Measurements from ENCODE around the gene MAP3K13.

The MAP3K13 gene

DNA sequence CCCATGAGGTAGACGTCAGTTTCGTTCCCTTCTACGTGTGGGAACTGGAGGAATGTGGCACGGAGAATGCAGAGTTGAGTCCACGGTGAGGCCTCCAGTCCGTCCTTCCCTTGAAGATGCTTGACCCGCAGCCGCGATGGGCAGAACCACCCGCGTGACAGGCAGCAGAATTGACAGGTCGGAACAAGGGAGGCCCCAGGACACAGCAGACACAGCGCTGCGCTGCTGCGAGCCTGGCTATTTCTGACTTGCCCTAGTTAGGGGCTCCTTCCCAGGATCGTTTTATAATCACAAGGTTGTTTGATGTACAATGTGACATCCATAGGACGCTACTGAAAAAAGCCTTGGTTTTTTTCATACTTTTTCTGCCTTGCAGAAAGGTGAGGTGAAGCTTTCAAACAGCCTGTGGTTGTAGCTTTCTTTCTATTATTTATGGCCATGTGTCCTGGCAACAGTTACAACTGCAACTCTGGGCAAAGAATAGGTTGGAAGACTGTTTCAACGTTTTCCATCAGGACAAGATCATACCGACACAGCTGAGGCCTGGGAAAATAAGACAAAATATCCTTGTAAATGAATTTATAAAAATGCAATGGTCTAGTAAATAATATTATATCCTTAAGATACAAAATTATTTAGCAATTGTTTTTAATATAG, 145.5 kb downstream of the MAP3K13 start:
- DNase-seq (ENCODE audit: low read depth), result no peak

GRCh38 chr3:185511711-185512110, 148.8 kb downstream of the MAP3K13 start:
- DNase-seq (ENCODE audit: low read depth), result no peak

GRCh38 chr3:185517387-185518130, 154.6 kb downstream of the MAP3K13 start:
- DNase-seq (ENCODE audit: low read depth), result no peak

DNA sequence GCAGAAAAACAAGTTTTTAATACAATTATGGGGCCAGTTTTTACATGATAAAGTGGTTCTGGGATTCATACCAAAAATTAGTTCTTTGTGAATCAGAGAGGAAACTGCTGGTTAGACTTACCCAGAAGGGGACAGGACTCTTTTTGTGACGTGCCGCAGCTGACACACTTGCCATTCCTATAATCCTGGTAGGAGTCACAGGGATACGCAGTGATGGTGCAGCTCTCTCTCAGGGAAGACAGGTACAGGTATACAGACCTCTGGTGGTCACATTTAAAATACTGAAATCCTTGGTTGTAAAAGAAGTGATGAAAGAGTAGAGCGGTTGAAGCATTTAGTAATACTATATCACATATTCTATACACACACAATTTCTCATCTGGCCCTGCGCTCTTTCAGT, 156.1 kb downstream of the MAP3K13 start:
- DNase-seq (ENCODE audit: low read depth), result no peak

- DNase-seq (ENCODE audit: low read depth), result no peak
Observed at GRCh38 chr3:185521349-185522138, 158.6 kb downstream of the MAP3K13 start.

GRCh38 chr3:185526349-185526951, 163.5 kb downstream of the MAP3K13 start:
- DNase-seq (ENCODE audit: low read depth), result no peak

DNA sequence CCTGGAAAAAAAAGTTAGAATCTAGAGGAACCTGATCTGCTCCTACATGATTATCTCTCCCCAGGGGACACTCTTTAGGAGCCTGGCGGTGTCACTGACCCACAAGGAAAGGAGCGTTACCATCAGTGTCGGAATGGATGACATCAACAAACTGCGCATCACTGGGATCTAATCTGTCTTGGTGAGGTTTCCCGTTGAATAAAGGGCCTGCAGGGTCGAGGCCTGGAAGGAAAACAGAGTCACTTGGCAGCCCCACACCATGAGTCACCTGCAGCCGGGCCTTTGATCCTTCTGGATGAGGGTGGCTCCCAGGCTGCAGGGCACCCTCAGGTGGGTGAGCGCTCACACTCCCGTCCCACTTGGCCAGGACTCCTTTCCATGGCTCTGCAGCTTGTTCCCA, 164.4 kb downstream of the MAP3K13 start:
- DNase-seq (ENCODE audit: low read depth), result no peak

DNA sequence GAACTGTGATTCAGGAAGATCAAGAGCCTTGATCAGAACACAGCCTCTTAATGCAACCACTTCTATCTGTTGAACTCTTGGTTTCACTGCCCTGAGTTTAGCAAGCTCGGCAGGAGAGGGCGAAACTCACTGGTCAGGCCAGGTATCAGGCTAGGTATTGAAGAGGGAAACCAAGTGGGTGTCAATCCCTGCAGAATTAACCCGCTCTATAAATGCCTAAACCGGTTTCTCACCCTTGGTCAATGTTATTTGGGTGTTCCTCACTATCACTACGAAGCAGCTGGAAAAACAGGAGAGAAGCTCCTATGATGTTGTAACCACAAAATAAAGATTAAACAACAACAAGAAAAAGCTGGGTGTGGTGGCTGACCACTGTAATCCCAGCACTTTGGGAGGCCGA, 165.6 kb downstream of the MAP3K13 start:
- no peak for DNase-seq (ENCODE audit: low read depth)

DNA sequence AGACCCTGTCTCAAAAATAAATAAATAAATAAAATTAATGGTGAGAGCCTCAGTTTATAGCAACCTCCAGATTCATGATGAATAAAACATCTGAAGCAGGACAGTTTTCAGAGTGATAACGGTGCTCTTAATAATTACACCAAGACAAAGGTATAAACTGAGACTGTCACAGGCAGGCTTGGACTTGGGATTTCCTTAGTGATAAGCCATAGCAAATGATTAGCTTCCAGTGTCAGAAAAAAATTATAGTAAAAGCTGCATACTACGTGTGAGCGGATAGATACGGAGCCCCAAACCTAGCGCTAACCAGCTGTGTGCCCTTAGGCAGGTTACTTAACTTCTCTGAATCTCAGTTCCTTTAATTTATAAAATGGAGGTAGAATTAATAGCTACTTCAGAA, 167.9 kb downstream of the MAP3K13 start:
- no peak for DNase-seq (ENCODE audit: low read depth)

DNA sequence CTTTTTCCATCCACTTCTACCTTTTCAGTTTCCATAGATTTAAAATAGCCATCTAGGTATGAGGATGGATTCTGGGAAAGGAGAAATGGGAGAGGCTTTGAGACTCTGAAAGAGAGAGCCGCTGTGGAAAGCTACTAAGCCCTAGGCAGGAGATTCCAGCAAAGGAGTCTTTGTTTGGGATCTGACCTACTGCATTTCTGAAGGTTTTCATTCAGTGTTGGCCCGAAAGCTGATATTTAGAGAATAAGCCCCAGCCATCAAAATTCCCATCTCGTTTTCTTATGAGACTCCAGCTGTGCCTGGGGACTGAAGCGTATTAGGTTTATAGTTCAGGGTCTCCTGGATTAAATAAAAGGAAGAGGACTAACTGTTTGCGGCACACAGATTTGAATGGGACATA, 170.0 kb downstream of the MAP3K13 start:
- no peak for DNase-seq (ENCODE audit: low read depth)

- DNase-seq (ENCODE audit: low read depth), result no peak
Observed at GRCh38 chr3:185534511-185534910, 171.6 kb downstream of the MAP3K13 start.

DNA sequence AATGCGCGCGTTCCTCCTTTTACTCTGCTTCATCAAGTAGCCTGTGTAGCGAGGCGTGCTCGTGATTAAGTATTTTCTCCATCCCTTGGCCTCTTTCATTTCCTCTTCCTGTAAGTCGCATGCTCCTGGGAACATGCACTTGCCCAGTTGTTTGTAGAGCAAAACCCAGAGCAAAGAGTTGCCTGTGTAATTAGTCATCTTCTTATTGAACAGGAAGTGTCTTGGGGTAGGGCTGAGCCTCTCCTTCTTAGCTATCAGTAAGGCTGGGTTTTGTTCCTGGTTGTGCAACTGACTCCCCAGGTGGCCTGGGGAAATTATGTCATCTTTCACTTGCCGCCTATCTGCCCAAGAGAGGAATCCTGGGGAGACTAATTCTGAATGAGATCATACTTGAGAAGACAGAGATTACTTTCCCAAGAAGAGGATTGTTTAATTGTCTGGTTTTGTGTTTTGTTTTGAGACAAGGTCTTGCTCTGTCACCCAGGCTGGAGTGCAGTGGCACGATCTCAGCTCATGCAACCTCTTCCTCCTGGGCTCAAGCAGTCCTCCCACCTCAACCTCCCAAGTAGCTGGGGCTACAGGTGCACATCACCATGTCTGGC, 174.5 kb downstream of the MAP3K13 start:
- no peak for DNase-seq (ENCODE audit: low read depth)
